Frontal cortex (tissue), 4 donors: ENCODE data around the gene ZNHIT1. TPM values are rescaled to one million over a fixed set of nuclear protein-coding genes. Genes with fewer than 3 reads are reported as not detected.
"Not testable (repeated sequence)": the region's sequence is repeated elsewhere in the genome, so short reads cannot be mapped to it uniquely, and the experiment has no call there.

Experiments
- DNase-seq, 2 donors: peaks; one replicate each; pipeline ENCODE4 v3.0.0; 2012; ENCODE audit warnings: low spot score in 2 of 2
- FAIRE-seq: peaks from 2 replicates; lab custom pipeline; 2012; peaks lifted over from hg19 to GRCh38; lab: Jason Lieb, UNC
- total RNA-seq: library from RNA; depleted of rRNA; stranded (reverse); fragments of >200 nt; gene quantifications from one replicate; pipeline ENCODE4 v1.2.3, GENCODE V29; 2014
- donor health status: control.
- donor health status: control.
- donor health status: control.

The ZNHIT1 gene
- total RNA-seq, 1 donor from 2014 or later, result 46.1 TPM

- DNase-seq, result no peak
- FAIRE-seq, result no peak
Measured at GRCh38 chr7:101238226-101239182, 20.5 kb downstream of the ZNHIT1 start.

GRCh38 chr7:101239191-101239950, 21.4 kb downstream of the ZNHIT1 start:
- DNase-seq (peak in 1 of 2 donors; percentile 10), FAIRE-seq (no peak)

- FAIRE-seq (no peak), DNase-seq (no peak)
Measured at GRCh38 chr7:101239951-101240220, 21.9 kb downstream of the ZNHIT1 start.

GRCh38 chr7:101240226-101241014, 22.5 kb downstream of the ZNHIT1 start:
- FAIRE-seq, result no peak
- no peak for DNase-seq

GRCh38 chr7:101241015-101241363, 23.0 kb downstream of the ZNHIT1 start:
- FAIRE-seq, result no peak
- DNase-seq, result no peak

GRCh38 chr7:101241443-101242349, 23.7 kb downstream of the ZNHIT1 start:
- FAIRE-seq (no peak), DNase-seq (no peak)

- DNase-seq, result peak in 1 of 2 donors; percentile 10
Measured at GRCh38 chr7:101243646-101244374, 25.8 kb downstream of the ZNHIT1 start.

GRCh38 chr7:101244375-101245146, 26.6 kb downstream of the ZNHIT1 start, which contains the start of gene FIS1:
TSS of gene FIS1 (minus strand) at chr7:101245081. CDS start at chr7:101245004, 77 bp downstream.
- FAIRE-seq, result no peak
- DNase-seq, result peak; percentile 86 to 92

More at GRCh38 chr7:101243646-101244374, 25.8 kb downstream of the ZNHIT1 start:
- no peak for FAIRE-seq

- DNase-seq (no peak), FAIRE-seq (no peak)
Measured at GRCh38 chr7:101245147-101245668, 27.2 kb downstream of the ZNHIT1 start.

- no peak for FAIRE-seq
Measured at GRCh38 chr7:101248276-101248675, 30.3 kb downstream of the ZNHIT1 start.

GRCh38 chr7:101250324-101250723, 32.4 kb downstream of the ZNHIT1 start:
- FAIRE-seq (no peak), DNase-seq (no peak)

More at GRCh38 chr7:101248276-101248675, 30.3 kb downstream of the ZNHIT1 start:
- DNase-seq, result no peak

- peak; percentile 80 to 93 for DNase-seq
- FAIRE-seq, result no peak
Measured at GRCh38 chr7:101251871-101252659, 34.1 kb downstream of the ZNHIT1 start.

- not testable (repeated sequence) for DNase-seq, FAIRE-seq
Measured at GRCh38 chr7:101253199-101253598, 35.2 kb downstream of the ZNHIT1 start.

GRCh38 chr7:101255796-101256195, 37.8 kb downstream of the ZNHIT1 start:
- DNase-seq (no peak), FAIRE-seq (no peak)

- DNase-seq (no peak), FAIRE-seq (no peak)
Measured at GRCh38 chr7:101258243-101258731, 40.3 kb downstream of the ZNHIT1 start.

GRCh38 chr7:101264102-101264706, 46.2 kb downstream of the ZNHIT1 start:
- not testable (repeated sequence) for FAIRE-seq

More at GRCh38 chr7:101264102-101264706, 46.2 kb downstream of the ZNHIT1 start:
- not testable (repeated sequence) for DNase-seq
